Skin epidermis (tissue), 12 donors: ENCODE data around the gene TACC2.
"Not testable (repeated sequence)": the region's sequence is repeated elsewhere in the genome, so short reads cannot be mapped to it uniquely, and the experiment has no call there.

Source experiments
- H3K27ac ChIP-seq, 21 experiments: fragments of 200-600 bp; sonication (generic) in 11 of 21; one replicate each; pipeline ENCODE4 v1.5.0; 2020; ENCODE audit warnings: mild to moderate bottlenecking in 3 of 21, inconsistent platforms in 2 of 21, moderate library complexity in 2 of 21
- H3K4me3 ChIP-seq, 7 experiments: fragments of 200-600 bp; sonication (generic) in 2 of 7; one replicate each; pipeline ENCODE4 v1.5.0; 2020; ENCODE audit warnings: inconsistent platforms in 2 of 7, mild to moderate bottlenecking in 2 of 7, moderate library complexity in 1 of 7

The TACC2 gene

GRCh38 chr10:122083478-122084025, 94.6 kb downstream of the TACC2 start:
- Histone ChIP-seq H3K4me3 (no peak overlapping the region), H3K27ac (peak overlapping the region in 8 of 21 experiments; percentile 4 to 72 (median 40))

- H3K4me3 ChIP-seq: no peak overlapping the region
- H3K27ac ChIP-seq: peak overlapping the region in 14 of 21 experiments; percentile 3 to 75 (median 54)
Measured at GRCh38 chr10:122084286-122085041, 95.5 kb downstream of the TACC2 start.

- H3K4me3 ChIP-seq: peak overlapping the region in 4 of 7 experiments; percentile 5 to 39 (median 8)
- H3K27ac ChIP-seq: peak overlapping the region in 20 of 21 experiments; percentile 3 to 84 (median 67)
Measured at GRCh38 chr10:122085423-122085911, 96.5 kb downstream of the TACC2 start.

GRCh38 chr10:122086416-122087240, 97.7 kb downstream of the TACC2 start:
- H3K27ac ChIP-seq: peak overlapping the region in 17 of 21 experiments; percentile 41 to 84 (median 70)
- peak overlapping the region in 5 of 7 experiments; percentile 2 to 39 (median 6) for H3K4me3 ChIP-seq

GRCh38 chr10:122087436-122087835, 98.5 kb downstream of the TACC2 start:
- Histone ChIP-seq H3K27ac (peak overlapping the region in 16 of 21 experiments; percentile 2 to 84 (median 50)), H3K4me3 (peak overlapping the region in 6 of 7 experiments; percentile 2 to 39 (median 10))

GRCh38 chr10:122089311-122090017, 100.5 kb downstream of the TACC2 start:
- Histone ChIP-seq H3K4me3 (peak overlapping the region in 1 of 7 experiments; percentile 39), H3K27ac (peak overlapping the region in 15 of 21 experiments; percentile 1 to 84 (median 50))

GRCh38 chr10:122091722-122092121, 102.8 kb downstream of the TACC2 start:
- H3K4me3 ChIP-seq: no peak overlapping the region
- H3K27ac ChIP-seq: no peak overlapping the region

DNA sequence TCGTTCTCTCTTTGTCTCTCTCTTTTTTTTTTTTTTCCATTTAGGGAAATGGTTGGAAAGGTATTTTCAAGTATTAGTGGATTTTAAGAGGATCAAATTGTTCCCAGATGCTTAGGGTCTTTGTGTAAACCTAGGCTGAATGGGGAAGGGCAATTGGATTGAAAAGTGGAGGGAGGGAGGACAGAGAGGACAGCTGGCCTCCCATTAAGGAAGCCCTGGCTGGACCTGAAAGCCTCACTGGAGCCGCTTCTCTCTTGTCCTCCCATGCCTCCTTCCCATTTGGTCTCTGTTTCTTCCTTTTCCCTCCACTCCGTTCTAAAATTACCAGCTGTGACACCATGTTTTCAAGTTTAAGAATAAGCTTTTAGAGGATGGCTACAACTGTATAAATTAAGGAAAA, 104.1 kb downstream of the TACC2 start:
- no peak overlapping the region for H3K4me3 ChIP-seq
- H3K27ac ChIP-seq: no peak overlapping the region

DNA sequence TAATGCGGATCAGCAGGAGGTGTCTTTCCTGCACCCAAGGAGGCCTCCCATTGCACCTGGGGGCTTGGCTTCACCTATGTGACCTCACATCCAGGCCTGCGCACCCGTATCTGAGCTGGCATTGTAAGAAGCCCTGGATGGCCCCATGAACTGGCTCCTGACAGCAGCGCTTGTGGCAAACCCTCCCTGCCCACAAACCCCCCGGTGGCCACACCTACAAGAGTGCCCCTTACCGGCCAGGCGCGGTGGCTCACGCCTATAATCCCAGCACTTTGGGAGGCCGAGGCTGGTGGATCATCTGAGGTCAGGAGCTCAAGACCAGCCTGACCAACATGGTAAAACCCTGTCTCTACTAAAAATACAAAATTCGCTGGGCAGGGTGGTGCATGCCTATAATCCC, 107.2 kb downstream of the TACC2 start:
- not testable (repeated sequence) for H3K27ac ChIP-seq, H3K4me3 ChIP-seq

DNA sequence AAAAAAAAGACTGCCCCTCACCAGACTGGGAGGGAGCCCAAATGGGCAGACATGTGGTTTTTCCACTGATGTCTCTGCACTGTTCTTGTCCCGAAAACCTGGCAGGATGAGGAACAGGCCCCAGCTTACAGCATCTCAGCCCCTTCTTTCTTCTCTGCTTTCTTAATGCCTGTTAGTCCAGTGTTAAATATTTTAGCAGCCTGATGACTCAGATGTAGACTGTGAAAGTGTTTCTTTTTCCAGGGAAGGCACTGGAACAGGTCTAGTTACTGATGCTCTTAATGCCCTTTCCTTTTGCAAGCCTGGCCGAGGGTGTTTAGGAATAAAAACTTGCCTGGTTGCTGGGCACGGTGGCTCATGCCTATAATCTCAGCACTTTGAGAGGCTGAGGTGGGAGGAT, 107.7 kb downstream of the TACC2 start:
- no peak overlapping the region for H3K4me3 ChIP-seq
- H3K27ac ChIP-seq: no peak overlapping the region

DNA sequence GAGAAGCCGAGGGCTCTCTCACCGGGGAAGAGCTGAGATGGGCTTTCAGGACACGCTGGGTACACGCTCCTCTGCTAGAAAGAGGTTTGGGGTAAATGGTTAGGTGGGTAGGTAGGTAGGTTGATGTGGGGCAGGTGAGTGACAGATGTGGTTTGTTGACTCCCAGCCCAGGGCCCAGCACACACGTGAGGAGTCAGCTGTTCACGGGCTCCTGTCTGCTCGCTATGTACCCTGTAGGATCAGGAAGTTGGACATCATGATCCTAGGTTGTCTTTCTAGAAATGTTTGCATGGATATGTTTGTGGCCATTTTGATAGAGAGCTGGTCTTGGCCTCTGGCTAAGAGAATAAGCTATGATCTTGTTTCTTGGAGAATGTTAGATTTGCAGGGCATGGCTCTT, 109.0 kb downstream of the TACC2 start:
- no peak overlapping the region for H3K4me3 ChIP-seq
- no peak overlapping the region for H3K27ac ChIP-seq

GRCh38 chr10:122098924-122099323, 110.0 kb downstream of the TACC2 start:
- peak overlapping the region in 1 of 21 experiments; percentile 43 for H3K27ac ChIP-seq

GRCh38 chr10:122099562-122099961, 110.6 kb downstream of the TACC2 start:
- peak overlapping the region in 1 of 21 experiments; percentile 43 for H3K27ac ChIP-seq

More at GRCh38 chr10:122098924-122099323, 110.0 kb downstream of the TACC2 start:
- H3K4me3 ChIP-seq: no peak overlapping the region

GRCh38 chr10:122102146-122102868, 113.3 kb downstream of the TACC2 start:
- no peak overlapping the region for H3K4me3 ChIP-seq
- peak overlapping the region in 3 of 21 experiments; percentile 41 to 55 (median 47) for H3K27ac ChIP-seq

More at GRCh38 chr10:122099562-122099961, 110.6 kb downstream of the TACC2 start:
- H3K4me3 ChIP-seq: no peak overlapping the region

DNA sequence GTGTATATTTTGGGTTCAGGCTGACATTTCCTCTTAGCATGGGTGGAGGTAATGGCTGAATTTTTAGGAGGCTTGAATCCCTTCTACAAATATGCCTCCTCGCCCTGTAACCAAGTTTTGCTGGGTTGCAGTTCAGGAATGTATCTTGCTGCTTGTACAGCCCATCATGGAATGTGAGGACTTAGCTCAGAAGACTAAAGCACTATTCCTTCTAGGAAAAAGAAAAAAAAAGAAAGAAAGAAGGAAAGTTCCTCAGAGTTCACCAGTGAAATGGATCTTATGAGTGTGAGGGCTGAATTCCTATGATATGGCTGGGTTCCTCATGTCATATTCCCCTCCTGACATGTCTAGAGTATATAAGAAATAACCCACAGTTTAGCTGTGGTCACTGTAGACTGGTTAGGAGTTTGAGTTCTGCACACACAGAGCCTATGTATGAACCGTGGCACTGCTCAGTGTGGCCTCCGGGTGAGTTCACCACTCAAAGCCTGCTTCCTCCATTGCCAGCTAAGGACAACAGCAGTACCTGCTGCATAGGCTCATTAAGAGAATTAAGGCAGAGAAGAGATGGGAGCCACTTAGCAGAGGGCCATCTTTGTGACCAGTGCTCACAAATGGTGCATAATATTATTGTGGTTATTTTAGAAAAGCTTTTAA, 114.0 kb downstream of the TACC2 start:
- Histone ChIP-seq H3K27ac (peak overlapping the region in 3 of 21 experiments; percentile 41 to 55 (median 47)), H3K4me3 (no peak overlapping the region)

DNA sequence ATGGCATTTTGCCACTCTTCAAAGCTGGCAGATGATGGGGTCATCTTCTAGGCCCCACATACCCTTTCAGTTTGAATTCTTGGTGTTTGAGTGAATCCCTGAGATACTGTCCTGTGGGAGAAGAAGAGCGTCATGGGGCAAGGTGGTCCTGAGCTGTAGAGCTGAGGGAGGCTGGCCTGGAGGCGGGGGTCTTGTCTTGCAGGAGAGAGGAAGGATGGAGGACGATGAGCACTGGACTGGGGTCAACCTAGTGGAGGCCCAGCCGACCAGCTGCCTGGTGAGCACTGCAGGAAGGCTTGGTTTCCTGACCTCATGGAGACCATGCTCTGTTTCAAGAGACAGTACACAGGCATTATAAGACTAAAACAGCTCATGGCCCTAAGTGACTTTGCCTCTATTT, 114.6 kb downstream of the TACC2 start:
- Histone ChIP-seq H3K4me3 (no peak overlapping the region), H3K27ac (no peak overlapping the region)

DNA sequence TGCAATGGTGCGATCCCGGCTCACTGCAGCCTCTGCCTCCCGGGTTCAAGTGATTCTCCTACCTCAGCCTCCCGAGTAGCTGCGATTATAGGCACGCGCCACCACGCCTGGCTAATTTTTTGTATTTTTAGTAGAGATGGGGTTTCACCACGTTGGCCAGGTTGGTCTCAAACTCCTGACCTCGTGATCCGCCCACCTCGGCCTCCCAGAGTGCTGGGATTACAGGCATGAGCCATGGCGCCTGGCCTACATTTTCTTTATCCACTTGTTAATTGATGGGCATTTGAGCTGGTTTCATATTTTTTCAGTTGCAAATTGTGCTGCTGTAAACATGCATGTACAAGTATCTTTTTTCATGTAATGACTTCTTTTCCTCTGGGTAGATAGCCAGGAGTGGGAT, 119.8 kb downstream of the TACC2 start:
- H3K27ac ChIP-seq, H3K4me3 ChIP-seq: not testable (repeated sequence)

GRCh38 chr10:122112021-122112616, 123.2 kb downstream of the TACC2 start:
- Histone ChIP-seq H3K27ac (peak overlapping the region in 19 of 21 experiments; percentile 62 to 98 (median 88)), H3K4me3 (peak overlapping the region; percentile 50 to 63 (median 57))
